ENCODE data around the gene PI3. TPM values are rescaled to one million over a fixed set of nuclear protein-coding genes. Genes with fewer than 3 reads are reported as not detected.

PI3 gene
- total RNA-seq, 2 donors from 2014 or later, result not detected

DNA sequence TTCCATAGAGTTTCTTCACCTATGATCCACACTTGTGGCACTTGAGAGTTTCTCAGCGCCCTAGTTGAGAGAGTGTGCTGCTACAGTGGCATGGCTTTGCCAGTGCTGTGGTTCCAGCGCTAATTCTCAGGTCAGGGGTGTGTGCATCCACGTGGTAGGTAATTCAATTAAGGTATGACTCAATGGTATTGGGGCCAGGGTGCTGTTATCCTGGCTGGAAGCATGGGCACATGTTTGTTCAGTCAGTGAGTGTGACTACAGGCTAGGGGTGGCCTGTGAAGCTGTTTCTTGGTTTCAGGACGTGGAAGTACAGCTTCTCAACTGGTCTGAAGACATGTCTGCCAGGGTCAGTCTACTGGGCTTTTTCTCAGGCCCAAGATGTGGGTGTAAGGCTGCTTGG lies 43.4 kb downstream of the PI3 start:
- Histone ChIP-seq H3K4me1 (no peaks in the 10 kb centered on the region), H3K27me3 (no peaks in the 10 kb centered on the region), H3K36me3 (replicated peaks in 1 of 2; ENCODE audit: insufficient read depth in 1 of 2, low read depth in 2 of 2) (no peaks in the 10 kb centered on the region), H3K4me3 (no peak overlapping the region), H3K27ac (no peak overlapping the region), H3K9me3 (no peaks in the 10 kb centered on the region)
- TF ChIP-seq POLR2A (IDR thresholded peaks at IDR 0.05), result no peak
- TF ChIP-seq, protein P1, sequence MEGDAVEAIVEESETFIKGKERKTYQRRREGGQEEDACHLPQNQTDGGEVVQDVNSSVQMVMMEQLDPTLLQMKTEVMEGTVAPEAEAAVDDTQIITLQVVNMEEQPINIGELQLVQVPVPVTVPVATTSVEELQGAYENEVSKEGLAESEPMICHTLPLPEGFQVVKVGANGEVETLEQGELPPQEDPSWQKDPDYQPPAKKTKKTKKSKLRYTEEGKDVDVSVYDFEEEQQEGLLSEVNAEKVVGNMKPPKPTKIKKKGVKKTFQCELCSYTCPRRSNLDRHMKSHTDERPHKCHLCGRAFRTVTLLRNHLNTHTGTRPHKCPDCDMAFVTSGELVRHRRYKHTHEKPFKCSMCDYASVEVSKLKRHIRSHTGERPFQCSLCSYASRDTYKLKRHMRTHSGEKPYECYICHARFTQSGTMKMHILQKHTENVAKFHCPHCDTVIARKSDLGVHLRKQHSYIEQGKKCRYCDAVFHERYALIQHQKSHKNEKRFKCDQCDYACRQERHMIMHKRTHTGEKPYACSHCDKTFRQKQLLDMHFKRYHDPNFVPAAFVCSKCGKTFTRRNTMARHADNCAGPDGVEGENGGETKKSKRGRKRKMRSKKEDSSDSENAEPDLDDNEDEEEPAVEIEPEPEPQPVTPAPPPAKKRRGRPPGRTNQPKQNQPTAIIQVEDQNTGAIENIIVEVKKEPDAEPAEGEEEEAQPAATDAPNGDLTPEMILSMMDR (IDR thresholded peaks at IDR 0.05), result no peak
- DNase-seq, result no peak
- intact Hi-C loops (cut with DNase I), result no loop called here
- 64 to 76% methylated on average over 4 of the region's 4 CpGs for WGBS, 2 donors
- ATAC-seq, result no peak

DNA sequence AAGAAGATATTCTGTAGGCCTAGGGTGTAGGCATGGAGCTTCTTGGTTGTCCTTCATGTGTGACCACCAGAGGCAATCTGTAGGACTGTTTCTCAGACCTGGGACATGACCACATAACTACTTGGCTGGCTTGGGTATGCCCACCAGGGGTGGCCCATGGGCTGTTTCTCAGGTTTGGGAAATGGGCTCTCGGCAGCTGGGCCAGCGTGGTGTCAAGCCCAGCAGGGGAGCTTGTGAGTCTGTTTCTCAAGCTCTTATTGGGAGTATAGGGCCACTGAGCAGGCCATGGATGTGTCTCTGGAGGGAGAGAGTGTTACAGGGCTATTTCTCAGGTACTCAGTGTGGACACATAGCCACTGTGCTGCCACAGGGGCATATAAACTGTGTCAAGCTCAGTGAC lies 43.9 kb downstream of the PI3 start:
- H3K36me3 ChIP-seq (replicated peaks in 1 of 2; ENCODE audit: insufficient read depth in 1 of 2, low read depth in 2 of 2), result no peaks in the 10 kb centered on the region
- H3K27ac ChIP-seq, result no peak overlapping the region
- H3K4me1 ChIP-seq, result no peaks in the 10 kb centered on the region
- TF ChIP-seq POLR2A (IDR thresholded peaks at IDR 0.05), result no peak
- TF ChIP-seq, protein P1 (IDR thresholded peaks at IDR 0.05), result no peak
- H3K27me3 ChIP-seq, result no peaks in the 10 kb centered on the region
- no peaks in the 10 kb centered on the region for H3K9me3 ChIP-seq
- H3K4me3 ChIP-seq, result no peak overlapping the region
- 88% methylated on average over 2 of the region's 2 CpGs; no CpG with 5 or more reads in 1 of the 2 donors for WGBS, 2 donors
- no peak for ATAC-seq
- intact Hi-C loops (cut with DNase I), result no loop called here
- DNase-seq, result no peak

DNA sequence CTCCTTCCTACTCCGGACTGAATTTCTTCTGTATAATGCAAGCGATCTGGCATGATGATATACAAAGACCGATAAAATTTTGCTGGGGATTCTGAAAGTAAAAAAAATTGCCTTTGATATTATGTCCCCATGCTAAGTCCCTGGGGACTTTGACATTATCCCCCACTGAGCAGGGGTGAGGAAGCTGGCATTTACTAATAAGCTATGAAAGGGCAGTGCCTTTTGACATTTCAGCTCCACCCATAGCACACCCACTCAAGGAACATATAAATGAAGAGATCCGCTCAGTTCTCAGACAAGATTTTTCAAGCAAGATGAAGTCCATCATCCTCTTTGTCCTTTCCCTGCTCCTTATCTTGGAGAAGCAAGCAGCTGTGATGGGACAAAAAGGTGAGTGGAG lies 46.4 kb downstream of the PI3 start, which contains the start of gene SEMG2:
Gene SEMG2 (plus strand): TSS at position 298 of the 400 bp plus-strand sequence. CDS start 17 bp downstream, at position 315.
- H3K27ac ChIP-seq, result no peak within 1 kb of the TSS
- ATAC-seq (no peak), DNase-seq (no peak)
- H3K27me3 ChIP-seq, result no peaks in the 10 kb centered on the region
- intact Hi-C loops (cut with DNase I), result no loop called here
- no peak for TF ChIP-seq POLR2A (IDR thresholded peaks at IDR 0.05)
- TF ChIP-seq, protein P1 (IDR thresholded peaks at IDR 0.05), result no peak
- no peak within 1 kb of the TSS for H3K4me3 ChIP-seq
- no peaks in the 10 kb centered on the region for H3K4me1 ChIP-seq
- WGBS, 2 donors, result 85% methylated on average over 4 of the region's 4 CpGs
- no peaks in the 10 kb centered on the region for H3K9me3 ChIP-seq
- no peaks in the 10 kb centered on the region for H3K36me3 ChIP-seq (replicated peaks in 1 of 2; ENCODE audit: insufficient read depth in 1 of 2, low read depth in 2 of 2)

DNA sequence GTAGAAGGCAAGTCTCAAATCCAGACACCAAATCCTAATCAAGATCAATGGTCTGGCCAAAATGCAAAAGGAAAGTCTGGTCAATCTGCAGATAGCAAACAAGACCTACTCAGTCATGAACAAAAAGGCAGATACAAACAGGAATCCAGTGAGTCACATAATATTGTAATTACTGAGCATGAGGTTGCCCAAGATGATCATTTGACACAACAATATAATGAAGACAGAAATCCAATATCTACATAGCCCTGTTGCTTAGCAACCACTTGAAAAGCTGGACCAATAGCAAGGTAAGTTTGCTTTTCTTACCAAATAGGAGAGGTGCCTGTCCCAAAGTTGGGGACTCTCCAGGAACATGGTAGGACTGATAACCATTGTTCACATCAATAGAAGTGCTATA lies 48.4 kb downstream of the PI3 start:
- TF ChIP-seq POLR2A (IDR thresholded peaks at IDR 0.05), result no peak
- TF ChIP-seq, protein P1 (IDR thresholded peaks at IDR 0.05), result no peak
- intact Hi-C loops (cut with DNase I), result no loop called here

More for the DNA sequence above, 48.4 kb downstream of the PI3 start:
- Histone ChIP-seq H3K9me3 (no peaks in the 10 kb centered on the region), H3K36me3 (replicated peaks in 1 of 2; ENCODE audit: insufficient read depth in 1 of 2, low read depth in 2 of 2) (no peaks in the 10 kb centered on the region), H3K27ac (no peak overlapping the region), H3K4me1 (no peaks in the 10 kb centered on the region), H3K27me3 (no peaks in the 10 kb centered on the region), H3K4me3 (no peak overlapping the region)
- no peak for DNase-seq
- no peak for ATAC-seq

Other genes with a start within 250 kb of the PI3 start
- 10 to 100 TPM in 1 of 2 donors, 1 to 10 TPM in 1; 2.6 to 13.0 TPM for gene TOMM34, start 214.5 kb upstream of the PI3 start, total RNA-seq
- gene STK4, start 208.4 kb upstream of the PI3 start, total RNA-seq, result 10 to 100 TPM; 17.8 to 23.6 TPM
- gene KCNS1, start 73.8 kb upstream of the PI3 start, total RNA-seq, result not detected
- not detected for gene WFDC5, start 59.7 kb upstream of the PI3 start, total RNA-seq
- not detected for gene WFDC12, start 50.4 kb upstream of the PI3 start, total RNA-seq
- not detected for gene SEMG1, start 32.1 kb downstream of the PI3 start, total RNA-seq
- not detected for gene SEMG2, start 46.5 kb downstream of the PI3 start, total RNA-seq
- gene SLPI, start 79.7 kb downstream of the PI3 start, total RNA-seq, result 10 to 100 TPM; 14.5 to 34.0 TPM
- gene RBPJL, start 131.9 kb downstream of the PI3 start, total RNA-seq, result 100 to 1,000 TPM; 306 to 837 TPM
- gene MATN4, start 133.4 kb downstream of the PI3 start, total RNA-seq, result 1 to 10 TPM; 4.9 to 5.3 TPM
- gene SDC4, start 173.5 kb downstream of the PI3 start, total RNA-seq, result 10 to 100 TPM; 62.0 to 97.6 TPM
- 10 to 100 TPM; 14.2 to 15.3 TPM for gene SYS1, start 188.3 kb downstream of the PI3 start, total RNA-seq
- gene TP53TG5, start 203.4 kb downstream of the PI3 start, total RNA-seq, result not detected
- gene DBNDD2, start 233.4 kb downstream of the PI3 start, total RNA-seq, result 10 to 100 TPM; 10.5 to 20.5 TPM
- 10 to 100 TPM; 38.6 to 50.3 TPM for gene PIGT, start 241.2 kb downstream of the PI3 start, total RNA-seq